HTERT RPE-1 (cell line): ENCODE results near the gene ARHGEF28.

Source experiments
- in situ Hi-C: fragments of 300-500 bp; cut with MboI; formaldehyde crosslinking; loops from 4 replicates; pipeline ENCODE4 v1.14.3; 2020; ENCODE audit warnings: low sequenced_read_pairs

Gene ARHGEF28

GRCh38 chr5:73896097-73896496 is 270.1 kb downstream of the ARHGEF28 start:
- in situ Hi-C loops = no loop called here

GRCh38 chr5:73896668-73897067 is 270.7 kb downstream of the ARHGEF28 start:
- in situ Hi-C loops = no loop called here

DNA sequence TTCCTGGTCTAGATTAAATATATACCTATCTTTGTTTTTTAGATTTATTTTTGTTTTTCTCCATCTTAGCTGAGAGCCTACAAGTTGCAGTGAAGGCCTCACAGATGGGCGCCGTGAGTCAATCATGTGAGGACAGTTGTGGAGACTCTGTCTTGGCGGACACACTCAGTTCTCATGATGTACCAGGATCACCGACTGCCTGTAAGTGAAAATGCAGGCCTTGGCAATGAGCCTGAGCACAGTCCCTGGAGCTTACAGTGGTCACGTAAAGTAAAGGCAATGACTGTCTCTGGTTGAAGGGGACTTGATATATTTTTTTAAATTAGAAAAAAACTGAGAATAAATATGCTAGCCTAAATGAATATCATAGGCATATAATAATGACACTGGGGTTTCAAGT is 271.9 kb downstream of the ARHGEF28 start:
- in situ Hi-C loops = no loop called here

- in situ Hi-C loops = no loop called here
These were observed 273.1 kb downstream of the ARHGEF28 start for GRCh38 chr5:73899055-73899454.

GRCh38 chr5:73899916-73900315 is 273.9 kb downstream of the ARHGEF28 start:
- in situ Hi-C loops = no loop called here

DNA sequence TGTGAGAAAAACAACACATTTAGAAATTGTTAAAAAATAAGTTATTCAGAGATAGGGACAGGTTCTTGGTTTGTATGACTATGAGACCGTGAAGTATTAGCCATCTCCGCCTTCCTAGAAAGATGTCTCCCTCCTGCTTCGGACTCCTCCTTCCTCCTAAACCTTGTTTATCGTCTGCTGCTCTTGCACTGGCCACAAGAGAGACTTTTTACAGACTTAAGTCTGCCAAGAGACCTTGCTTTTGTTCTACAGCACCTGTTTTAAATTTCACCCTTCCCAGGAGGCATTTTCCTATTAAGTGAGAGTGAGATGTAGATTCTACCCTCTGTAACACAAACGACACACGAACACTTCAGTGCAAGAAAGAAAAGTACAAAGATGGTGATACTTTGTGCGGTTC is 274.6 kb downstream of the ARHGEF28 start:
- in situ Hi-C loops = no loop called here

DNA sequence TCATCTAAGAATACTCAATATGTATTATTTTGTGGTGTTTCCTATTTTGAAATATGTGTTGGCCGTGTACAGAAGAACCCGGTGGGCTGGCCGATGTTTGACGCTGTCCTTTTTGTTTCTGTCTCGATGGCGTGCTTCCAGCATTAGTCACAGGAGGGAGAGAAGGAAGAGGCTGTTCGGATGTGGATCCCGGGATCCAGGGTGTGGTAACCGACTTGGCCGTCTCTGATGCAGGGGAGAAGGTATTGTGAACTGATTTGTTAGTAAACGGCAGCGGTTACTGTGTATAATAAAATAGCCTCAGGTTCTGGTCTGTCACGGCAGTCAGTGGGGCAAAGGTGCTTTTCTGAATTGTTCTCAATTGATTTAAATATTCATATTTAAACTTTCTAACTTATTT is 275.0 kb downstream of the ARHGEF28 start:
- in situ Hi-C loops = no loop called here

DNA sequence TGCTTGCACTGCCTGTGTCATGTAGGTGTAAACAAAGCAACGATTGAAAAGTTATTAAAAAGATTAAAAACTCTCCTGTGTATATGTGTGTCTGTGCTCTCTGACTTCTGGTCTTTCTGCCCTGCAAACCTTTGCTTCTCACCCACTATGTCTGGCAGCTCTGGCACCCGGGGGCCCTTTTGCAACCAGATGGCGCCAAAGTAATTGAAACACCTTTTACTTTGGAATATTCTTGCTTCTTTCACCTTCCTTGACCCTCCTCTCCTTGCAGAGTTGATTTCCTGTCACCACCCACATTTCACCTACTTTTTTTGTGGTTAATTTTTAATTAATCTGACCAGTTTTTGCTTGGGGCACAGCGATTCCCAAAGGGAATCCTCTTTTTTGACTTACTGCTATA is 275.5 kb downstream of the ARHGEF28 start:
- in situ Hi-C loops = no loop called here

- in situ Hi-C loops = no loop called here
These were observed 276.5 kb downstream of the ARHGEF28 start for GRCh38 chr5:73902327-73903051.

GRCh38 chr5:73903169-73903568 is 277.2 kb downstream of the ARHGEF28 start:
- in situ Hi-C loops = no loop called here

- in situ Hi-C loops = no loop called here
These were observed 280.3 kb downstream of the ARHGEF28 start for GRCh38 chr5:73906277-73906676.

DNA sequence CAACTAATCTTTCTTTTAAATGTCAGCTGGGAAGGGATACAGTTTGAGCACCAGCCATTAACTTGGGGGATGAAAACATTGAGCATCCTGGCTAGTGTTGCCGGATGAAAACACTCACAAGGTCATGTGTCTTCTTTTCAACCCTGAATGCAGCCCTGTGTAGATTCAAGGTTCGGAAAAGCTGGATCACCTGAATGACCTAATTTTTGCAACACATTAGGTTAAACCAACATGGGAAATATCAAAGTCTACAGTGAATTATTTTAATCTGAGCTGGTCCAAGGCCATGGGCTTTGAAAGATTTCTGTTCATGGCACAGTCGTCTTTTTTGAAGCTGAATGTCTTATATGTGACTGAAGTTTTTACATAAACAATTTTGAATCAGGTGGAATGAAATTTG is 281.2 kb downstream of the ARHGEF28 start:
- in situ Hi-C loops = no loop called here

GRCh38 chr5:73908395-73908794 is 282.4 kb downstream of the ARHGEF28 start:
- in situ Hi-C loops = no loop called here

GRCh38 chr5:73908846-73909245 is 282.9 kb downstream of the ARHGEF28 start:
- in situ Hi-C loops = no loop called here

DNA sequence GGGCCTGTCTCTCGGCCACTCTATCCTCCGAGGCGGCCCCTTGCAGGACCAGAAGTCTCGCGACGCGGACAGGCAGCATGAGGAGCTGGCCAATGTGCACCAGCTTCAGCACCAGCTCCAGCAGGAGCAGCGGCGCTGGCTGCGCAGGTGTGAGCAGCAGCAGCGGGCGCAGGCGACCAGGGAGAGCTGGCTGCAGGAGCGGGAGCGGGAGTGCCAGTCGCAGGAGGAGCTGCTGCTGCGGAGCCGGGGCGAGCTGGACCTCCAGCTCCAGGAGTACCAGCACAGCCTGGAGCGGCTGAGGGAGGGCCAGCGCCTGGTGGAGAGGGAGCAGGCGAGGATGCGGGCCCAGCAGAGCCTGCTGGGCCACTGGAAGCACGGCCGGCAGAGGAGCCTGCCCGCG is 283.5 kb downstream of the ARHGEF28 start:
- in situ Hi-C loops = no loop called here

DNA sequence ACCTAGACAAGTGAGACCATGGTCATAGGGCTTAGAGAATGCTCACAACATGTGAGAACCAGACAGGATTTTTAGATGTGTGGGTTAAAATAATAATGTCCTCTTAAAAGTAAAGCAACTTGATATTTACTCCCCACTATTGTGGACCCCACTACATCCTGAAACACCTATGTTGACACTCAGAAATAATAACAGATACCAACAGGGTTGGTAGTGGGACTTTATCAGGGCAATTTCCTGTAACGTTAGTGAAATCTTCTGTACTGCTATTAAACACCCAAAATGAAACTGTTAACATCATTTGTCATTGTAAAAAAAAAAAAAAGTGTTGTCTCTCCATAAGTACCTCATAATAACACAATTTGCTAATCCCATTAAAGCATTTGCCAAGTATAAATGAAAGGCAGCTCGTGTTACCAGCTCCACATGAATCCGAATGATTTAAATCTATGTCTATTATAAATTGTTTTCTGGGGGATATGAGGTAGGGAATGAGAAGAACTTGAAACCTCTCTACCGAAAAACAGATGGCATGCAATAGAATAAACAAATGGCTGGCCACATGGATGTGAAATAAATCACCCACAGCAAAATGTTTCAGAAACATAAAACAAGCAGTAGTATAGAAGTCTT is 285.9 kb downstream of the ARHGEF28 start:
- in situ Hi-C loops = no loop called here

DNA sequence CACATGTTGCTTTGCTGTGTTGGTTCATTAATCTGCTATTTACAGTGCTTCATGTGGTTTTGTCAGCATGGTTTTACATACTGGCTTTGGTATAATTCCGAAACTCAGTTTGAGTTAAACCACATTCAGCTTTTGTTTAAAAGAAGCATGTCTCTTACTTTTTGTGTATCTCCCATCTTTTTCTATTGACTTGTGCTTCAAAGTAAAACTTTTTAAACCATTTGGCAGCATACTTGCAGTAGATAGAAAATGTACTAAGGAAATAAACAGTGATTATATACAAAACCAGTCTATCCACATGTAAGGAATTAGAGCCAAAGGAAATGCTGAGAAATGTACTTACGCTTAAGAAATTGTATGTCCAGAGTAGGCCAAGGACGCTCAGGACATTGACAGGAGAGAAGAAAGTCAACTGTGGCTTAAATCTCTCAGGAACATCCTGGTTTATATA is 286.9 kb downstream of the ARHGEF28 start:
- in situ Hi-C loops = no loop called here

DNA sequence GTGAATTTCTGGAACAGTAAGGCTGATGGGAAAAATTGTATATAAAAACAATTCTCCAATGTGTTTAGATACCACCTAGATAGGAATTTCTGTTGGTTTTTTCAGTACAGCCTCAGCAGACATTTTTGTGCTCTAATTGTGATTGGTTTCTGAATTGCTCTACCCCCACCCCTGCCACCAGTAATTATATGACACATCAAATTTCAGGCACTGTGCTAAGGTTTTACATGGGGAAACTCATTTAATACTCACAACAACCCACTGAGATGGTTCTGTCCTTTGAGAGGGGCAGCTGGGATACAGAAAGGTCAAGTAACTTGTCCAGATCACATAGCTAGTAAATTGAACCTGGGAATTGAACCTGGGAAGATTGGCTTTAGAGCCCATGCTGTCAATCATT is 288.0 kb downstream of the ARHGEF28 start:
- in situ Hi-C loops = no loop called here

DNA sequence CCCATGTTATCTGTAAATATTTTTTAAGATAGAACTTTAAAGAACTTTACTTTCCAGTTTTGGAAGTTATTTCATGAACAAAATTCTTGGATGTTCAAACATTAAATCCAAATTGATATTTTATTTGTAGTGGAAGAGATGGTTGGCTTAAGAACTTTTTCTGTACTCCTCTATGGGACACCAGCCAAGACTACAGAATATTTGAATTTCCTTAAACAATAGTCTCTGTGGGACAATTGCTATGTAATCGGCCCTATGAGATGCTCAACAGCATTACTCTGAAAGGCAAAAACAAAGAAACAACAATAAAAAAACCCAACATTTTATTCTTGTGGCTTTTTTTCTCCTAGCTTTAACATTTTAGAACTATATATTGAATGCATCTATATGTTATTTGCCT is 289.3 kb downstream of the ARHGEF28 start:
- in situ Hi-C loops = no loop called here

- in situ Hi-C loops = no loop called here
These were observed 291.4 kb downstream of the ARHGEF28 start for GRCh38 chr5:73917433-73917832.

GRCh38 chr5:73917891-73918290 is 291.9 kb downstream of the ARHGEF28 start:
- in situ Hi-C loops = no loop called here

DNA sequence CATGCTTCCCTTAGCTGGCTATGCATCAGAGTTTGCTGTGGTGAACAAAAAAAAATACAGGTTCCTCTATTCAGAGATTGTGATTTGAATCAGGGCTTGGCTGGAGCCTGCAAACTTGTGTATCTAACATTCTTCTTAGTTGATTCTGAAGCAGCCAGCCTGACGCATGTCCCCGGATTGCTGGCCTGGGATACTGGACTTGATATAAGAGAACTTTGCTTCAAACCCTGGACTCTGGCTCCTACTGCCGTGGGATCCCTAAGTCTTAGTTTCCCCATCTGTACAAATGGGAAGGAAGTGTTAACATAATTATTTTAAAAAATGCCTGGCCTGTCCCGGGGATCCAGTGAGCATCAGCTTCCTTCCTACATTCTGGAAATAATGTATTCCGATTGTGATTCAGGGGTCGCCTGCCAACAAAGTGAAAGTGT is 292.8 kb downstream of the ARHGEF28 start:
- in situ Hi-C loops = no loop called here

DNA sequence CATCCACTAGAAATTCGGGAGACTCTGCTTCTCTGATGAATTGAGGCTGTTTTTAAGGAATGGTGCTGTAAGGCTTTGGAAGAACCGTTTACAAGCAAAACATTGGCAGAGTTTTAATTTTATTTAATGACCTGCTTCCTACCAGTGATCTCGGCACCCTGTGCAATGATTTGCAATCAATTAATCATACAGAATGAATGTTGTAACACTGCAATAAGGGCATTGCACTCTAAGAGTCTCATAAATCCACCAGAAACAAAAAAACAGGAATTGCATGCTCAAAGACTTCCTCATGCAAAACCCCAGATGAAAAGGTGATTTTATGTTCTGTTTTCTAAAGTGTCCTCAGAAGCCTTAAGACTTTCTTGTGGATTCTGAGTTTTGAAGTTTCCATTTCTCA is 295.7 kb downstream of the ARHGEF28 start:
- in situ Hi-C loops = no loop called here
